Measurements from ENCODE around the gene PCDH9. TPM values are rescaled to one million over a fixed set of nuclear protein-coding genes. Genes with fewer than 3 reads are reported as not detected.

PCDH9 gene
- total and polyA plus RNA-seq, 8 donors: 0.46 to 3.8 (median 1.5) TPM

DNA sequence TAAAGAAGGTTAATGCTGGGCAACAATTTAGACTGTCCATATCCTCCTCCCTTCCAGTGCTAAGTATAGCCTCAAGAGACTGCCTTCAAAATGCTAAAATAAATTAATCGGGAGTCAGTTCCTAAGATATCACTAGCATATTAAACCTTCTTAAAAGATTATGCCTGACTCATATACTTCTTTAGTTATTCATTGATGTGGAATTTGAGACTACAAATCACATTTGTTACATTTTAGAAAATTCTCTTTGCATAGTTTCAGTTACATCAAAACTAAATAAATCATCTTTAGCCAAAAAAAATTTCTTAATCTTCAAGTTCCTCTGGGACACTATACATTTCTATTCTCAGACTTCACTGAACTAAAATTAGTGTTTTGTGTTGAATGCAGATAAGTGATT, 769.1 kb downstream of the PCDH9 start:
- WGBS, 2 donors: 80 to 81% methylated on average over 1 of the region's 1 CpG
- DNase-seq (no peak), FAIRE-seq (no peak), ATAC-seq (no peak)
- intact Hi-C loops (cut with DNase I): no loop called here
- TF ChIP-seq, protein P1, sequence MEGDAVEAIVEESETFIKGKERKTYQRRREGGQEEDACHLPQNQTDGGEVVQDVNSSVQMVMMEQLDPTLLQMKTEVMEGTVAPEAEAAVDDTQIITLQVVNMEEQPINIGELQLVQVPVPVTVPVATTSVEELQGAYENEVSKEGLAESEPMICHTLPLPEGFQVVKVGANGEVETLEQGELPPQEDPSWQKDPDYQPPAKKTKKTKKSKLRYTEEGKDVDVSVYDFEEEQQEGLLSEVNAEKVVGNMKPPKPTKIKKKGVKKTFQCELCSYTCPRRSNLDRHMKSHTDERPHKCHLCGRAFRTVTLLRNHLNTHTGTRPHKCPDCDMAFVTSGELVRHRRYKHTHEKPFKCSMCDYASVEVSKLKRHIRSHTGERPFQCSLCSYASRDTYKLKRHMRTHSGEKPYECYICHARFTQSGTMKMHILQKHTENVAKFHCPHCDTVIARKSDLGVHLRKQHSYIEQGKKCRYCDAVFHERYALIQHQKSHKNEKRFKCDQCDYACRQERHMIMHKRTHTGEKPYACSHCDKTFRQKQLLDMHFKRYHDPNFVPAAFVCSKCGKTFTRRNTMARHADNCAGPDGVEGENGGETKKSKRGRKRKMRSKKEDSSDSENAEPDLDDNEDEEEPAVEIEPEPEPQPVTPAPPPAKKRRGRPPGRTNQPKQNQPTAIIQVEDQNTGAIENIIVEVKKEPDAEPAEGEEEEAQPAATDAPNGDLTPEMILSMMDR (IDR thresholded peaks at IDR 0.05): no peak
- H3K36me3 ChIP-seq: no peaks in the 10 kb centered on the region
- no peaks in the 10 kb centered on the region for H3K4me1 ChIP-seq
- no peak overlapping the region for H3K4me3 ChIP-seq
- H3K27me3 ChIP-seq: no peaks in the 10 kb centered on the region
- no peaks in the 10 kb centered on the region for H3K9me3 ChIP-seq
- no peak overlapping the region for H3K27ac ChIP-seq

DNA sequence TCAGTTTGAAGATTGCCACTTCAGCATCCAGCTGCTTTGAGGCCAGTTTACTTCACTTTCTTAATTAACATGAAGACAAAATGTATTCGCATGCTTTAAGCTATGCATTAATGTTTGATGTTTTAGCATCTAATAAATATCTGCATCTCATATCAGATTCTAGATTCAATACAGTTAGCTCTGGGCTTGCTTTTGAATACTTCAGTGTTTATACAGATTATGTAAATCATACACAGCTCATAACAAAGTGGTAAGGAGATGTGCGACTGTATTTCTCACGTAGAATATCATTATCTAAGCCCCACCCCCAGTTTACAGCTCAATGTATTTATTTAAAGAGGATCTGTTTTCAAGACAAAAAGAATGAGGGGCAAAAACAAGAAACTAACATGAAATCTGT, 770.5 kb downstream of the PCDH9 start:
- no peak for ATAC-seq
- 70 to 88% methylated on average over 3 of the region's 3 CpGs for WGBS, 2 donors

DNA sequence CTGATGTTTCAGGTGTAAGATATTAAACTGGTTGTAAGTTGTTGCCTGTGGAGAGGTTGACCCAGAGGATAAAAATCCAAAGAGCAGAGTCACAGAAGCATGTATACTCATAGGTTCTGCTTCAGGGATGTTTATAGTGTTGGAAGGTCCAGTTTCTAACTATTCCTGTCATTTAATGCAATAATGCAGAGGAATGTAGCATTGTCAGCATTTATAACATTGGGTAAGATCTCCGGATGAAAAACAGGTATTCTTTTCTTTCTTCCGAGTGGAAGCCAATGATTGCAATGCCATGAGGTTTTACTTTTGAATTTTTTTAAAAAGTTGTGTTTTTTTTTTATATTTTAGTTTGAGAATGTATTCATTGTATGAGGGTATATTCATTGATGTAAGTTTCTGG, 771.0 kb downstream of the PCDH9 start:
- FAIRE-seq (no peak), ATAC-seq (no peak), DNase-seq (no peak)
- Histone ChIP-seq H3K4me3 (no peak overlapping the region), H3K9me3 (no peaks in the 10 kb centered on the region), H3K36me3 (no peaks in the 10 kb centered on the region), H3K27ac (no peak overlapping the region), H3K27me3 (no peaks in the 10 kb centered on the region), H3K4me1 (no peaks in the 10 kb centered on the region)
- WGBS, 2 donors: 68 to 87% methylated on average over 2 of the region's 2 CpGs
- TF ChIP-seq, protein P1 (IDR thresholded peaks at IDR 0.05): no peak
- intact Hi-C loops (cut with DNase I): no loop called here

More for the DNA sequence above, 770.5 kb downstream of the PCDH9 start:
- TF ChIP-seq, protein P1 (IDR thresholded peaks at IDR 0.05): no peak
- Histone ChIP-seq H3K36me3 (no peaks in the 10 kb centered on the region), H3K27me3 (no peaks in the 10 kb centered on the region), H3K4me3 (no peak overlapping the region), H3K27ac (no peak overlapping the region), H3K4me1 (no peaks in the 10 kb centered on the region), H3K9me3 (no peaks in the 10 kb centered on the region)
- FAIRE-seq (no peak), DNase-seq (no peak)
- intact Hi-C loops (cut with DNase I): no loop called here

DNA sequence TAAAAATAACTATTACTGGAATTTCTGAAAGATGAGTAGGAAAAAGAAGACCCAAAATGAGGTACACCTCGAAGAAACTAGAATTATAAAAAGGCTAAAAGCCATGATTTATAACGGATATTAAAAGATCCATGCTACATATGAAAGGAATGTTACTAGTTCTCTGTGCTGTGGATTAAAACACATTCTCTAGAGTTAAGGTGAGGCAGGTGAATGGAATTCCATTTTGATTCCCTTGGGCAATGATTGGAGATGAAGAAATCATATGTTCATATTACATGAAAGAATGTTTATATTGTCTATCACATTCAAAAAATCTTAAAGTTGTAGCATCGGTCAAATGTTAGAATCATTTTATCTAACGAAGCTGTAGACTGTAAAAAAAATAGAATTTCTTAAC, 783.7 kb downstream of the PCDH9 start:
- no peak overlapping the region for H3K4me3 ChIP-seq
- TF ChIP-seq, protein P1 (IDR thresholded peaks at IDR 0.05): no peak
- H3K27me3 ChIP-seq: no peaks in the 10 kb centered on the region
- ATAC-seq (no peak), FAIRE-seq (no peak), DNase-seq (no peak)
- WGBS, 2 donors: 74 to 75% methylated on average over 4 of the region's 4 CpGs
- peaks cover 0 to 4% (median 0%) of the 10 kb centered on the region in 3 donors for H3K4me1 ChIP-seq
- H3K27ac ChIP-seq: no peak overlapping the region
- intact Hi-C loops (cut with DNase I): no loop called here
- H3K36me3 ChIP-seq: no peaks in the 10 kb centered on the region
- no peaks in the 10 kb centered on the region for H3K9me3 ChIP-seq

DNA sequence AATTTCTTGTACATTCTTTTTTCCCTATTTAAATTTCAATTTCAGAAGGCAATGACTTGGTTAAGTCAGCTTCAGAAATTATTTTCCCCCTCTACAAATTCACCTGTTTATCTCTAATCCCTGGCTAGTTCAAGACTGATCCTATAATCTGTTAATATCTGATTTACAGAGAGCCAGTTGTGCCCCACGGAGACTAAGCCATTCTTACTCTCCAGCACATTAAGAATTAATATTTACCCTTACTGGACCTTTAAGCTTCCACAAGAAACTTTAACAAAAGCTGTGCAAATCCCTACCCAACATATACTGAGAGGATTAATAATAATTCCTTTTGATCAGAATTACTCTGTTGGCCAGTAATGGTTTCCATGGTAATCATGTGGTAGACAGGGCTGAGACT, 786.2 kb downstream of the PCDH9 start:
- no peak for FAIRE-seq
- Histone ChIP-seq H3K36me3 (no peaks in the 10 kb centered on the region), H3K4me1 (peaks cover 0 to 4% (median 0%) of the 10 kb centered on the region in 3 donors), H3K4me3 (no peak overlapping the region), H3K27me3 (no peaks in the 10 kb centered on the region), H3K9me3 (no peaks in the 10 kb centered on the region), H3K27ac (no peak overlapping the region)
- 50% methylated on average over 1 of the region's 1 CpG for WGBS, 2 donors
- intact Hi-C loops (cut with DNase I): no loop called here
- DNase-seq: no peak
- ATAC-seq: no peak
- TF ChIP-seq, protein P1 (IDR thresholded peaks at IDR 0.05): no peak
